OCI-M1 (cell line): ENCODE results near the gene ZNF516.

Experiments used
- DNase-seq: peaks from one replicate; lab custom pipeline; 2025; lab: John Stamatoyannopoulos, UW

ZNF516 gene

DNA sequence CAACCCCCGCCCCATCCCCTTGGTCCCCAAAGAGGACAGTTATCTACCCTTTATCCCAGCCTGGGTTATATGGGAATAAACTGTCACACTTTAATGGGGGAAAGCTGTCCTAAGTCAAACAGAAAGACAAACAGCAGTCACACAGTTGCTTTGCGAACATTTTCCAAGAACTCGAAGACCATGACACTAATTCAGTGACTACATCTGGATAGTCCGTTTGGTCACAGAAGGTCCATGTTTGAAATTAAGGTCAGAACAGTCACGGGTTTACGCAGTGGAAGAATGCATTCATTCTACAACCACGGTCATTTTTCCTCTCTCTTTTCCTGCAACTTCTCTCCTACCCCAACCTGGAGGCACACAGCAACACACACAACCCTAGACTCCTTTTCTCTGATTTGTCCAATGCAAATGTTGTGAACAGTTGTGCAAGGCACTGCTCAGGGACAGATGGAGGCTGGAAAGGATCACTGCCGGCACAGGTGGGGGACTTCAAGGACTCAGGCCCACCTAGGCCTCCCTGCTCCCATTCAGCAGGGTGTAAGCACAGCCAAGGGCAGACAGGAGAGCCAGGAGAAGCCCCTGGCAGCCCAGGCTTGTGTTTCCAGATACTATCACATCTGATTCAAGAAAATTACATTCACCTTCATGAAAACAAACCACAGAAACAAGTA, 39.9 kb downstream of the ZNF516 start:
- DNase-seq, result no peak

GRCh38 chr18:76454418-76454817, 40.6 kb downstream of the ZNF516 start:
- no peak for DNase-seq

GRCh38 chr18:76453932-76454331, 41.1 kb downstream of the ZNF516 start:
- no peak for DNase-seq

DNA sequence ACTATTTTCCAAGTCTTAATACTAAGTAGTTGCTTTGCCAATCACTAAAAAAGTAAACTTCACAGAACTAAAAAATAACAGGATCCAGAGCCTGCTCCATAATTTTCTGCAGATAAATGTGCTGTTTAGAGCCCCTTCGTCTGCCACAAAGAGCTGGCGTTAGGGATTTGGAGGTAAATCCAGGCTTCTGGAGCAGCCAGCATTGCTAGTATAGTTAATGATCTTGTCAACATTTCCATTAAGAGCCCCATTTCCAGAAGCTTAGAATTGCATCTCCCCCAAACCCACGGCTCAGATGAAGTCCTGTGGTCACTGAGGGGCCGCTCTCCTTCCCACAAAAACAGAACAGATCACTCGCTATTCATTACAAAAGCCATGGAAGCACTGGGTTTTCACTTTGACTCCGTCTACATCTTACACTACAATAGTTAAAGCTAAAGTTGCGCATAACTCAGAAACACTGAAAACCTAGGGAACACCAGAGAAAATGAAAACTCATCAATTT, 41.9 kb downstream of the ZNF516 start:
- no peak for DNase-seq

GRCh38 chr18:76452357-76452756, 42.7 kb downstream of the ZNF516 start:
- DNase-seq, result peak; percentile 23

- no peak for DNase-seq
Observed at GRCh38 chr18:76451396-76452331, 43.4 kb downstream of the ZNF516 start.

DNA sequence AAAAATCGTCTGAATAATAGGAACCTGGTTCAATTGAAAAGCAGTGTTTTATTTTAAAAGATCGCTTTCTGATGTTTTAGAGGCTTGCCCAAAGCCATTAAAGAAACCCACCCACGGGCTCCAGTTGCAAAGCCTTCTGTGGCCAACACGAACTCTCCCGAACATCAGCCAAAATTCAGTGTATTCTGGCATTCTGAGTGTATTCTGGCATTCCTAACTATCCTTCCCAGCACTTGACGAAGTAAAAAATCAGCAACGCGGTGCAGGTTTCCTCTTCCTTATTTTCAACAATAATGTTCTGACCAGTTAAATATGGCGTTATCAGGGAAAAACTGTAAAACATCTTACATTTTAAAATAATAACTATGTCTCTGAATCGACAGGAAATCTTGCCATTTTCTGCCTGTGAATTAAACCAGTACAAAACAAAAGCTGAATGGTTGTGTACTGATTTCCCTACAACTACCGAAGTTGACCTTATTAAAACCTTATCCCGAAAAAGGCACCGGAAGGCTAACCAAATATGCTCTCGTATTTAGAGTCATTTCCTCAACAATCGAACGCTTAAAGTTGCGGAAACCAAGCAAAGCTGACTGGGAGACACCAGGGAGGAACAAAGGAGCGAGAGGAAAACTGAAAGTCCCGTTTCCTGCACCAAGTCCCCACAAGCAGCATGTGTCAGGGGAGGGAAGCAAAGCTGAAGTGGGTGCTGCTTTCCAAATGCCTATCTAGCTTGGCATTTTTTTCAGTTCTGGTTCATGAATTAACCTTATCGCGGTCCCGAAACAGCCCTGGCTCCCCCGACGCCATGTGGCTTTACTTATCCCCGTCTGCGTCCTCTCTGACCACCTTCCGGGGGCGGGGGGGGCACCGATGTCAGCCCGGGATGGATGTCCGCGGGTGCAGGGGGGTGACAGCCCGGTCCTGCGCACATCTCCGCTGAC, 44.3 kb downstream of the ZNF516 start:
- peak; percentile 68 for DNase-seq

DNA sequence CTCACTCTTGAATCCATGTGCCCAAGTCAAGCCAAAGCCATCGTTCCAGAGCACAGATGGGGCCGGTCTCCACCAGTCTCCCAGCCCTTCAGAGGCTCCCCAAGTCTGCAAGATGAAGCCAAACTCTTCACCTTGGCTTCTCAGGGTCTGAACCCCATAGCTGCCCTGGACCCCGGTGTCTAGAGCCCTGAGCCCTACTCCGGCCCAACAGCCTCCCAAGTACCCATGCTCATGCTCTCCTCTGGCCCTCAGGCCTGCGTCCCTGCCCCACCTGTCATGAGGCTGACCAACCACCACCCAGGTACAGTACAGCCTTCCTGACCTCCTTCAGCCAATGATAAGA, 46.0 kb downstream of the ZNF516 start:
- DNase-seq, result no peak

- DNase-seq, result no peak
Observed at GRCh38 chr18:76448256-76449110, 46.6 kb downstream of the ZNF516 start.

DNA sequence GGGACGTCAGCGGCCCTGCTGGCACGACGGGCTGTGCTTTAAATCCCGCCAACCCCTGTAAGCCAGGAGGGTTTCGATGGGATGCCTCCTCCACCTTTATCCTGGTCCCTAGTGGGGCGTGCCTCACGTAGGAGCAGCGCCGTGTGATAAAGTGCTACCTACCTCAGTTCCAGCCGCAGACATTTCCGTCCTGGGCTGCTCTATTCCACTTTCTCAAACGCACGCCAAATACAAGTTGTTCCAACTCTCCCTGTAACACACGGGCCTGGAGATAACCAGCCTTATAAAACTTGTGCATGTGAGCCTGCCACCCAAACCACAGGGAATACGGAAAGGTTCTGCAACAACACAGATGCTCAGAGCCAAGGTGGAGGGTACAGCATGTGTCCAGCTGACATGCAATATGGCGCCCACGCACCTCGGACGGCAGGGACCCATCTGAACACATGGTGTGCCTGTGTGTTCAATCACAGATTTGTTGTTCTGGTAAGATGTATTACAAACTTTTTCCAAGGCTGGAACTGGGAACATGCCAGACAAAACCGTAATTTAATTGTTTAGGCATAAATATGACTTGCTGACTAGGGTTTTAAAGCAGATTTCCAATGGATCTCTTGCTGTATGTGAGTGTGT, 47.7 kb downstream of the ZNF516 start:
- no peak for DNase-seq

DNA sequence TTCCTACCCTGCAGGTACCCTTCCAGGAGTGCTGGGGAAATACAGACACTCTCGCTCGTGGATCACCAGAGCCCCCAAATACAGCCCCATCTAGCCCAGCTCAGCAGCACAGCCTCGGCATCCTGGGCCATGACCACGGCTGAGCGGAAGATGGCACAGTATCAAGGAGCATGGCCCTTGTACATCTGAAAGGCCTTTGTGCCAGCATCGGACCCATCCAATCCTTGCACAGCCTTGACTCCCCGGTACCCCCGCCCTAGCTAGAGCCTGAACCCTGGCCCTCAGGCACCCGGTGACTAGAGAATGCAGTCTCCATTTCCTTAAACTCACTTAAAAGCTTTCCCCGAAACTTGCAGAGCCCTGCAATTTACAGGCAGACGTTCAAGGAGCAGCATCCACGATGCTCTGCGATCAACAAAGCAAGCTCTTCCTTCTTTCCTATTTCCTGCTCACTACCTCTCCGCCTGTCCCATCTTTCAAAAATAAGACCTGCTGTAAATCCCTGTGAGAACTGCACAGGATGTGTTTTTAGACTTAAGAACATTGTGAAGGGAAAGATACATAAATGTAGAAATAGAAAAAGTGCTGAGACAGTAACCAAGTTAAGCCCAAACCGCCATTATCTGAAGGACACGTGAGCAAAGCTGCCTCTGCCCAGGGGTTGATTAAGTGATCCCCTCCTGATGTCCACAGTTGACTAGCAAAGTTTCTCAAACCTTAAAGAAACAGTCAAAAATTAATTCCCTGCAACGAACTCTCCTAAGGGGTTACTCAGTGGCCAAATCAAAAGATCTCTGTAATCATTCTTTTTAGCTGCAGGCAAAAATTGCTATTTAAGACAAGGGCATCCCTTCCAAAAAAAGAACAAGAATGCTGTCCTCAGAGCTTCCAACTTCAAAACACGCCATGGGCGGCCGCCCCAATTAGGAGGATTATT, 48.5 kb downstream of the ZNF516 start:
- DNase-seq, result no peak

DNA sequence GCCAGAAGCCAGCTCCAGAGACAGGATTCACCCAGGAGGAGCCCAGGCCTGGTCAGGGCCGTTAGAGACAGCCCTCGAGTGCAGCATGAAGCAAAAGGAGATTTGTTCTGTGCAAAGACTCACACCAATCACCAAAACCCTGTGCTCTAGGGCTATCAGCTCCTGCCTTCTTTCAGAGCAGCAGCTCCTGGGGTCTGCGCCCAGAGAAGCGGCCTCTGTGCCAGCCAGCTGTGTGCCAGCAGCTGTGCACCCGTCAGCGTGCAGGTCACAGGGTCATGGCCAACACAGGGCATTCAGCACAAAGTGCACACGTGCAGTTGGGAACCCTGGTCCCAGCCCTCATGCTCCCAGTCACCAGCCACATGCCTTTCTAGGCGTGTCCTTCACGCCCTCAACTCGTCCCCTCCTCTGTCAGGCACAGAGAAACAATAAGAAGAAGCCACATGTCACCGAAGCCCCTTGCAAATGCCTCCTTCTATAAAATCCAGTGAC, 49.3 kb downstream of the ZNF516 start:
- DNase-seq, result no peak

- no peak for DNase-seq
Observed at GRCh38 chr18:76445275-76445674, 49.8 kb downstream of the ZNF516 start.

DNA sequence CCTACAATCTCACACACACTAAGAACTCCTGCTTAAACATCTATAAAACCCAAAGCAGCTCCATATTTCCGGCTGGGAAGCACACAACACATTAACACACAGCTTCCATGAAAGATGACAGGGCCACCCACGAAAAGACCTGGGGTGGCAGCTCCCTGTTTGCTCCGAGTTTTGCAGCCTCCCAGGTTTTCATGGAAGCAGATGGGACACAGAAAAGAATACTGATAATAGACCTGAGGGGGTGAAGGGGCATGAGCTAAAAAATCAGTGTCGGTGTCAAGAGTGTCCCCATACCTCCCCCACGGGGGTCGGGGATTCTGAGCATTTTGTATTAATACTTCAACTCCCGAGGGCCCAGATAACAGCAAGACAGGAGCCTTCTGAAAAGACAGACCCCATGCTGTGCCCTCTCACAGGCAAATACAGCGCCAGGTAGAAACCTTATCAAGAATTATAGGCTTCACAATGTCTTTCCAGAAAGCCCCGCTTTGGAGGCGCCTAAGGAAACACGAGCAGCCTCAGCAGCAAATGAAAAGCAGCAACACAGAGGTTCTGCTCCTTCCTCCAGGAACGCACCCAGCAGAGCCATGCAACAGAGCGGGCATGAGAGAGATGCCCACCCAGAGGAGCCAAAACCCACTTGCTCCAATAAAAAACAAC, 50.5 kb downstream of the ZNF516 start:
- DNase-seq, result no peak

- DNase-seq, result no peak
Observed at GRCh38 chr18:76443519-76444445, 51.3 kb downstream of the ZNF516 start.

DNA sequence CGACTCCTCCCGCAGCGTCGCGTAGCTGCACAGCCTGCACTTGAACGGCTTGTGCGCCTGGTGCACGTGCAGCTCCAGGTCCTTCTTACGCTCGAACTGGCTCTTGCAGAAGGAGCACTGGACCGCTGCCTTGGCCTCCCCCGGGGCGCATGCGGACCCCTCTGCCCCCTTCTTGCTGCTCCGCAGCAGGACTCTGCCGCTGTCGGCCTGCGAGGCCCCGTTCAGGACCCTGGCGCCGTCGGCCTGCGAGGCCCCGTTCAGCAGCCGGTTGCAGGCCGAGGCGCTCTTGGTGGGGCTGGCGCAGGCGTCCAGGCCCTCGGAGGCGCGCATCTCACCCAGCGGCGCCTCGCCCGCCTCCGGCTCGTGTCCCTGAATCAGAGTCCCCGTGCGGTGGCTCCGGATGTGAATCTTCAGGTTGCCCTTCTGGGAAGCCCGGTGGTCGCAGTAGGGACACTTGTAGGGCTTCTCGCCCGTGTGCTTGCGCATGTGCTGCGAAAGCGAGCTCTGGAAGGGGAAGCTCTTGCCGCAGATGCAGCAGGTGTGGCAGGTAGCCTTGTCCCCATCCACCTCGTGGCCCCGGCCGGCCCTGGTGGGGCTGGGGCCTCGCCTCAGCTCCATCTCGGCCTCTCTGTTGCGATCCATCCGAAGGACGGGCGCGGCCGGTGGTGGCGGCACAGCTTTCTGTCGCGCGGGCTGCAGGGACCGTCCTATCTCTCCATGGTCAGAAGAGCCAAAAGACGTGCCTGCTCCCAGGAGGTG, 52.5 kb downstream of the ZNF516 start:
- no peak for DNase-seq
